Lower leg skin (tissue), 4 donors: ENCODE data around the gene FANCC. TPM values are rescaled to one million over a fixed set of nuclear protein-coding genes. Genes with fewer than 3 reads are reported as not detected.

Source experiments
- DNase-seq, 2 donors: peaks; one replicate each; pipeline ENCODE4 v3.0.0-alpha.2; 2019; ENCODE audit warnings: low spot score in 2 of 2
- H3K4me3 ChIP-seq: fragments of 200-600 bp; sonication (generic); 2 replicates; pipeline ENCODE4 v1.5.1; 2017; ENCODE audit warnings: mild to moderate bottlenecking, low read depth; ENCODE audit not compliant: poor library complexity, severe bottlenecking
- CTCF ChIP-seq, 3 donors: fragments of 450-650 bp; IDR thresholded peaks; one replicate each; pipeline ENCODE4 v1.5.1; 2016; ENCODE audit warnings: antibody characterized with exemption in 3 of 3, mild to moderate bottlenecking in 3 of 3, moderate library complexity in 2 of 3
- POLR2A ChIP-seq, 2 donors: fragments of 450-650 bp; IDR thresholded peaks; one replicate each; pipeline ENCODE4 v1.6.1; 2016 to 2017; ENCODE audit warnings: antibody characterized with exemption in 2 of 2, mild to moderate bottlenecking in 1 of 2, moderate library complexity in 1 of 2
- WGBS, 2 donors: methylation state at CpG; one replicate each; pipeline ENCODE4 v1.1.5; 2018; 5-methylcytosine and 5-hydroxymethylcytosine counted together
- intact Hi-C: fragments of 100-400 bp; cut with DNase I; formaldehyde crosslinking; loops from one replicate; pipeline ENCODE4 v1.15.0; 2023; ENCODE audit warnings: low total_unique reads
- total RNA-seq, 4 donors: library from RNA; depleted of rRNA; stranded (reverse); fragments of >200 nt; gene quantifications; one replicate each; pipeline ENCODE4 v1.1.0, GENCODE V29; 2016

The FANCC gene
- total RNA-seq, 4 donors from 2014 or later: 6.7 to 10.2 (median 8.1) TPM

- no peak overlapping the region for H3K4me3 ChIP-seq
- DNase-seq: no peak
- intact Hi-C loops: no loop called here
- WGBS, 2 donors: 69 to 81% methylated on average over 3 of the region's 3 CpGs
- no peak for TF ChIP-seq CTCF (IDR thresholded peaks at IDR 0.05)
- TF ChIP-seq POLR2A (IDR thresholded peaks at IDR 0.05): no peak
These were observed 174.8 kb downstream of the FANCC start for GRCh38 chr9:95142728-95143127.

GRCh38 chr9:95142315-95142714 lies 175.2 kb downstream of the FANCC start:
- no peak overlapping the region for H3K4me3 ChIP-seq
- intact Hi-C loops: no loop called here
- TF ChIP-seq CTCF (IDR thresholded peaks at IDR 0.05): no peak
- TF ChIP-seq POLR2A (IDR thresholded peaks at IDR 0.05): no peak

GRCh38 chr9:95140821-95141220 lies 176.7 kb downstream of the FANCC start:
- no peak overlapping the region for H3K4me3 ChIP-seq
- no peak for TF ChIP-seq POLR2A (IDR thresholded peaks at IDR 0.05)
- TF ChIP-seq CTCF (IDR thresholded peaks at IDR 0.05): no peak
- intact Hi-C loops: no loop called here
- no peak for DNase-seq
- 78 to 83% methylated on average over 2 of the region's 2 CpGs for WGBS, 2 donors

More at GRCh38 chr9:95142315-95142714, 175.2 kb downstream of the FANCC start:
- 58 to 59% methylated on average over 4 of the region's 4 CpGs for WGBS, 2 donors
- no peak for DNase-seq

GRCh38 chr9:95139126-95139525 lies 178.4 kb downstream of the FANCC start:
- 72% methylated on average over 10 of the region's 10 CpGs for WGBS, 2 donors
- intact Hi-C loops: no loop called here
- no peak for DNase-seq

GRCh38 chr9:95138474-95138873 lies 179.0 kb downstream of the FANCC start:
- no peak for DNase-seq
- no peak overlapping the region for H3K4me3 ChIP-seq
- 51 to 65% methylated on average over 10 of the region's 10 CpGs for WGBS, 2 donors
- intact Hi-C loops: no loop called here
- TF ChIP-seq CTCF (IDR thresholded peaks at IDR 0.05) (no peak), POLR2A (IDR thresholded peaks at IDR 0.05) (no peak)

More at GRCh38 chr9:95139126-95139525, 178.4 kb downstream of the FANCC start:
- no peak overlapping the region for H3K4me3 ChIP-seq
- TF ChIP-seq POLR2A (IDR thresholded peaks at IDR 0.05) (no peak), CTCF (IDR thresholded peaks at IDR 0.05) (no peak)

GRCh38 chr9:95137587-95138145 lies 179.8 kb downstream of the FANCC start:
- TF ChIP-seq CTCF (IDR thresholded peaks at IDR 0.05) (no peak), POLR2A (IDR thresholded peaks at IDR 0.05) (no peak)
- intact Hi-C loops: no loop called here
- 81 to 82% methylated on average over 14 of the region's 14 CpGs for WGBS, 2 donors
- H3K4me3 ChIP-seq: no peak overlapping the region
- DNase-seq: no peak
